Esophagus squamous epithelium (tissue), 4 donors: ENCODE data around the gene PTPRN2.

Experiments
- CTCF ChIP-seq, 6 experiments: fragments of 450-650 bp in 4 of 6; fragments of 200-600 bp in 2 of 6; sonication (generic) in 2 of 6; IDR thresholded peaks; one replicate each; pipeline ENCODE4 v1.5.1; 2016 to 2019; ENCODE audit warnings: antibody characterized with exemption in 6 of 6, mild to moderate bottlenecking in 4 of 6, moderate library complexity in 4 of 6
- POLR2A ChIP-seq, 4 donors: fragments of 450-650 bp; IDR thresholded peaks; one replicate each; pipeline ENCODE4 v1.6.1; 2017; ENCODE audit warnings: antibody characterized with exemption in 4 of 4, mild to moderate bottlenecking in 4 of 4, moderate library complexity in 3 of 4

GRCh38 chr7:158056761-158057160 is 530.9 kb downstream of the PTPRN2 start:
- TF ChIP-seq CTCF (IDR thresholded peaks at IDR 0.05) (no peak), POLR2A (IDR thresholded peaks at IDR 0.05) (no peak)
